HG03342 (cell line): Measurements from ENCODE around the gene SLC22A8.
"Not testable (repeated sequence)": the region's sequence is repeated elsewhere in the genome, so short reads cannot be mapped to it uniquely, and the experiment has no call there.

ENCODE experiments used
- ATAC-seq: cut with Tn5 transposase; IDR thresholded peaks from one replicate; pipeline ENCODE4 v1.9.1; 2021; ENCODE audit warnings: mild to moderate bottlenecking, moderate library complexity; ENCODE audit not compliant: unreplicated experiment

The SLC22A8 gene

DNA sequence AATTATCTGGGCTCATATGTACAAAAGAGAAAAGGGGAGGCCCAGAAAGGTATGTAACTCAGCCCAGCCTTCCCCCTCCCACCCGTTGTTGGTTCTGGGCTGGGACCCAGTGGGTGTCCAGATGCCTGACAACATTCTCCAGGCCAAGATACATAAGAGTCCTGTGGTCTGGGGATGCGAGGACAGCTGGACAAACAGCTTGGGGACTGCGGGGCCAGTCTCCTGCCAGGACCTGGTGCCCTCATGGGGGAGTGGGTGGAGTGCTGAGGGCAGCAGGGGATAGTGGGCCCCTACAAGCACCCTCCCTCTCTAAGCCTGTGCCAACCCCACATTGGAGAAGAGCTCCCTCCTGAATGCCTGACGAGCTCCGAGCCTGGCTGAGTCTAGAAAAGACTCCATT is 27.4 kb downstream of the SLC22A8 start:
- no peak for ATAC-seq

DNA sequence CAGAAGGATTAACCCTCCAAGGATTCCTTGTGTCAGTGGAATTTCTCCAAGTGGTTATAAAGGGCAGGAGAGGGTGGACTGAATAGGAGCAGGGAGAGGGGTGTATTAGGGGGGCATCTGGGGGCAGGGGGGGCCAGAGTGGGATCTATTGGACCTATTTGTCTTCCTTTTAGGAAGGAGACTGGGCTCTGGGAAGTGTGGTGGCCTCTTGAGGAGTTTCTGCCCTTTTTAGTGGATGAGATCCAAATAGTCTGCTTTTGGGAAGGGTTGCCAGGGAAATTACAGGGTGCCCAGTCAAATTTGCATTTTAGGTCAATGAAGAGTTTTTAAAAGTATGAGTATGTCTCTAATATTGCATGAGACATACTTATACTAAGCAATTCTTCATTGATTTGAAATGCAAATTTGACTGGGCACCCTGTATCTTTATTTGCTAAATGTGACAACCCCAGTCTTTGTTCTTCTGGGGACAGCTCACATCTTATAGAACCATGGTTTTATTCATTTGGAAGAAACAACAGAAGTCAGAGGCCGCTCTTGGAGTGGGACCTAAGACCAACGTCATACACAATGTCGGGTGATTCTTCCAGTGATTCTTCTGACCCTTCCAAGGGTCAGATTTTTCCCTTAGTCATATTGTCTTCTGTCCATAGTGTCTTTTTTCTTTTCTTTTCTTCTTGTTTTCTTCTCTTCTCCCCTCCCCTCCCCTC is 30.4 kb downstream of the SLC22A8 start:
- no peak for ATAC-seq

DNA sequence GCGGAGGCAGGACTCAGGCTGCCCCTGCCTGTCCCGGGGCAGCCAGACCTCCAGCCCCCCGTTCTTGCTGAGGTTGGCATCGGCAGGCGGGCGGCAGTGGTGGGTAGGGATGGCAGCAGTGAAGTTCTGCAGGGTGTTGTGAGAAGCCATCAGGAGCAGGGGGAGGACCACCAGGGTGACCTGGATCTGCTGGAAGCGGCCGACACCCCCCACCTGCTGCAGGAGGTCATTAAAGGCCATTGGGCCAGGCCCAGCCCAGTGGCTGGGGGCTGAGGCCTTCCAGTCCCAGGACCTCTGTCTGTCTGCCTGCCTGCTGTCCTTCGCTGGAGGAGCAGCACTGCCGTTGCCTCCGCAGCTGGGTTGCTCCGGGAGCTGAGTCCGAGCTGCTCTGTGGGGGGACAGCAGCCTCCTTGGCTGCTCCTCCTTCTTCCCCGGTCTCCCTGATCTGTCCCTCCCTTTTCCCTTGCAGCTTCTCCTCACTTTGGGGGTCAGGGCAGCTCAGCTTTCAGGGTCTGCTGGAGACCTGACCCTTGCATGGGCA is 31.1 kb downstream of the SLC22A8 start, which contains the start of gene SLC22A6:
Gene SLC22A6, minus strand, starts transcription at position 517 of the 541 bp plus-strand sequence. Its CDS starts 277 bp downstream, at position 240.
- no peak for ATAC-seq

DNA sequence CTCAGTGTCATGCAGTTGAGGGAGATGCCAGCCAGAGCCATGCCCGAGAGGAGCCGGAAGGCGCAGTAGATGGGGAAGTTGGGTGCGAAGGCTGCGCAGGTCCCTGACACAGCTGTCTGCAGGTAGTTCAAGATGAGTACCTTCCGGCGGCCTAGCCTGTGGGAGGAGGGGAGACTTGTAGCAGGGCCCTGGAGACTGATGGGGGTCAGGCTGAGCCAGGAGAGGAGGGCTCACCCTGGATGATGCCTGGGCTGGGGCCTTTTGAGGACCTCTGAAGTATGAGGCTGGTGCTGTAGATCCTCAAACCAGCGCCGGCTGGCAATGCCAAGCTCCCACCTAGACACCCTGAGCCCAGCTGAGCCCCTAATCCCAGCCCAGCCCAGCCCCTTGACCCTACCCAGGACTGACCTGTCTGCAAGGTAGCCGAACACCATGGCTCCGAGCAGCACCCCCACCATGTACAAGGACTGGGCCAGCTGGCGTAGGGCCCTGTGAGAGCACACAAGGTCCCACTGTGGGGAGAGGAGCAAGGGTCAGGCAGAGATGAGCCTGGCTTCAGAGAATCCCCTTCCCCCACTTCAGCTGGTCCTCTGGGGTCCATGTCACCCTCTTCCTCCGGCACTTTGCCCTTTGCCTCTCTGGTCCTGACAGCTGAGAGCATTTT is 32.0 kb downstream of the SLC22A8 start:
- ATAC-seq = no peak

DNA sequence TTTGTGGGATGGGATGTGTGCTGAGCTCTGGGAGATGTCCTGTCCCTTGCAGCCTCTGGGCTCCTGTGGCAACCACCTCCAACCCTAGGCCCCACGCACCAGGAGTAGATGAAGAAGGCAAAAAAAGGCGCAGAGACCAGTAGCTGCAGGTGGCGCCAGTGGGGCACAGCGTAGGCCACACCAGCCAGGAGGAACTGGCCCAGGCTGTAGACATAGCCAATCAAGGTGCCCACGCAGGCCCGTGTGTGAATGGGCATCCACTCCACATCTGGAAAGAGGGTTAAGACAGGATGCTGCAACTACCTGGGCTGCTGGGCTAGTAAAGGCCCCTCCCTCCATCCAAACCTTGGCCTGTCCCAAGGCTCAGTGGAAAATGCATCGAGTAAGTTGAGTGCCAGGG is 33.9 kb downstream of the SLC22A8 start:
- no peak for ATAC-seq

DNA sequence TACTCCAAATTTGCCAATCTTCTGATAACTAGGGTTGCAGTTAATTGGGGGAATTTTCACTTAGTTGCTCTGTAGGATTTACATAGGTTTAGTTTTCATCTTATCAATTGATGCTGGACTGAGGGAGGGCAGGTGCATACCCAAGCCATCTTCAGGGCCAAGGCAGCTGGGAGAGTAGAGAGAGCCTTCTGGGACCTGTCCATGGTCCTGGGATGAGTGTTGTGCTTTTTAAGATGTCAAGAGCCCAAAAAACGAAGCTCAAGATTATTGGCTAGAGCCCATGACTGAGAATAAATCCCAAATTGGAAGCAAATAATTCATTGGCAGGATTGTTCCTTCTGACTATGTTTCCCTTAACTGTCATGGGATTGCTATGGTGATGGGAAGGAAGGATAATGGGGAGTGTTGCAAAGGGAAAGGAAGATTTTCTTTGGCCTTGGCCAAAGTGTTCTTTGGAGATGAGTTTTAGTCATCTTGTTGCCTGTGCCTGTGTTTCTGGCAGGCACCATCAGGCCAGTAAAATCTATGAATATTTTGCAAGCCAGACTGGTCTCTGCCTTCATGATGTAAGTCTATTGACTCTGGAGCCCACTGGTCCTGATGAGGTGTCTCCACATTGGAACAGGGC is 35.4 kb downstream of the SLC22A8 start:
- ATAC-seq = no peak

DNA sequence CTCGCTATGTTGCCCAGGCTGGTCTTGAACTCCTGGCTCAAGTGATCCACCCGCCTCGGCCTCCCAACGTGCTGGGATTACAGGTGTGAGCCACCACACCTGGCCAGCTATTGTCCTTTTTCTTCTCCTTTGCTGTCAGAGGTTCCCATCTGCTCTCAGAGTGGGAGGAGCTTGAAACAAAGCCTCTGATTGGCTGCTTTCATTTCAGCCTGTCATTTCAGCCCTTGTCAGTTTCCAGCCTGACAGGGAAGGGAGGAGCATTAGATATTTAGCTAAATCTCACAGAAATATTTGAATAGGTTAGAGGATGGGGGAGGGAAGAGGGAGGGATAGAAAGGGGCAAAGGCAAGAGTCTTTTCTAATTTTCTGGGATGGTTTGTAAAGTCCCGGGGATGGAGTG is 39.5 kb downstream of the SLC22A8 start:
- no peak for ATAC-seq

DNA sequence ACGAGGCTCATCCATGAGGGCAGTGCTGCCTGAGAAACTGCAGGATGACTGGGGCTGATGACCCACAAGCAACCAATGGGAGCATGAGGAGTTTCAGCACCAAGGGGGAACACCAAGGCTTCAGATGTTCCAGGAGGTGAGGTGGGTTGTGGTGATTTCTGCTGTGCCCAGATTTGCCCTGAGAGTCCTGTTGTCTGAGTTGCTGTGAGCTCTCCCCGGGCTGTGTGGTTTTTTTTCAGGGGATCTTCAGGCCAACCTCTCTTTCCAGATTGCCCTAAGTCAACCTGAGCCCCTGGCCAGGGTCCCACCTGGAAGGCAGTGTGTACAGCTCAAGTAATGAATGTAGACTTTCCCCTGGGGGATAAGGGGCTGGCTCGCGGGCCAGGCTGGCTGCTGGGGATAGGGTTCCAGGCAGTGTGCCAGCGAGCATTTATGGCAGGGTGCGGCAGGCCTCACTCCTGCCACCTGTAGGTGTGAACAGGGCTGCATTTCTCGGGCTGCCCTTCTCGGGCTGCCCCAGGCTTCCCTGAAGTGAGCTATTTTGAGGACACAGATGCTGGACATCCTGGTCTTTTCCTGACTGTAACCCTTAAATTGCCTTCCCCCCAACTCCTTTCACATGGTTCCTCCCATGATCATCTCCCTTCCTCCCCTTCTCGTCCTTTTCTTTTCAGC is 40.7 kb downstream of the SLC22A8 start:
- ATAC-seq = no peak

DNA sequence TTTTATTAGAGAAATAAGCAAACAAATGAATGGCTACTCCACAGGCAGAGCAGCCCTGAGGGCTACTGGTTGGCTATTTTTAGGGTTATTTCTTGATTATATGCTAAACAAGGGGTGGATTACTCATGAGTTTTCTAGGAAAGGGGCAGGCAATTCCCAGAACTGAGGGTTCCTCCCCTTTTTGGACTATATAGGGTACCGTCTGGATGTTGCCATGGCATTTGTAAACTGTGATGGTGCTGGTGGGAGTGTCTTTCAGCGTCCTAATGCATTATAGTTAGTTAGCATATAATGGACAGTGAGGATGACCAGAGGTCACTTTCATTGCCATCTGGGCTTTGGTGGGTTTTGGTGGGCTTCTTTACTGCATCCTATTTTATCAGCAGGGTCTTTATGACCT is 50.1 kb downstream of the SLC22A8 start:
- no peak for ATAC-seq

DNA sequence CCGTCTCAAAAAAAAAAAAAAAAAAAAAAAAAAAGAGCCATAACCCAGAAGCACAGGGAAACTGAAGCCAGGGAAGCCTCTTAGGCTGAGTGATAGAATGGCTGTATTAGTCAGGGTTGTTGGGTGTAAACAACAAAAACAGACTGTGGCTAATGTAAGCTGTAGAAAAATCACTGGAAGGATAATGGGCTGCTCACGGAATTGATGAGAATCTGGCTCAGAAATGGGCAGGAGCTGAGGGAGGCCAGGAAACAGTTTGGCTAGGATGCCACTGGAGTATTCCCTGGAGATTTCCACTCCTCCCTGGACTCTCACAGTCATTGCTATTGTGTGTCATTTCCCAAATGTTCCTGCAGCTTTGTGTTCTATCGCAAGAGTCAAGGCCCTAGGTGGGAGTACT is 53.2 kb downstream of the SLC22A8 start:
- no peak for ATAC-seq

DNA sequence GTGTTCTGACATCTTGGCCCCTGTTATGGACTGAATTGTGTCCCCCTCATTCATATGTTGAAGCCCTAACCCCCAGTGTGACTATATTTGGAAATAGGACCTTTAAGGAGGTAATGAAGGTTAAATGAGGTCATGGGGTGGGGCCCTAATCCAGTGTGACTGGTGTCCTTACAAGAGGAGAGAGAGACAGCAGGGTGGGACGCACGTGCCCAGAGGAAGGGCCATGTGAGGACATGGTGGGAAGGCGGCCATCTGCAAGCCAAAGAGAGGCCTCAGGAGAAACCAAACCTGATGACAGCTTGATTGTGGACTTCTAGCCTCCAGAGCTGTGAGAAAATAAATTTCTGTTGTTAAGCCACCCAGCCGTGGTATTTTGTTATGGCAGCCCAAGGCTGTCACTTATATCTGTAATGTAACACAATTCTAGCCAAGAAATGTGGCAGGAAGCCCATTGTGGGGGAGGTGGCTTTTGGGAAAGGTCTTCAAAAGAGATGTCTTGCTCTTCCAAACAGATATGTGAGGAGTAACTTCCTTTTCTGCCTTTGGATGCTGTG is 54.5 kb downstream of the SLC22A8 start:
- no peak for ATAC-seq

DNA sequence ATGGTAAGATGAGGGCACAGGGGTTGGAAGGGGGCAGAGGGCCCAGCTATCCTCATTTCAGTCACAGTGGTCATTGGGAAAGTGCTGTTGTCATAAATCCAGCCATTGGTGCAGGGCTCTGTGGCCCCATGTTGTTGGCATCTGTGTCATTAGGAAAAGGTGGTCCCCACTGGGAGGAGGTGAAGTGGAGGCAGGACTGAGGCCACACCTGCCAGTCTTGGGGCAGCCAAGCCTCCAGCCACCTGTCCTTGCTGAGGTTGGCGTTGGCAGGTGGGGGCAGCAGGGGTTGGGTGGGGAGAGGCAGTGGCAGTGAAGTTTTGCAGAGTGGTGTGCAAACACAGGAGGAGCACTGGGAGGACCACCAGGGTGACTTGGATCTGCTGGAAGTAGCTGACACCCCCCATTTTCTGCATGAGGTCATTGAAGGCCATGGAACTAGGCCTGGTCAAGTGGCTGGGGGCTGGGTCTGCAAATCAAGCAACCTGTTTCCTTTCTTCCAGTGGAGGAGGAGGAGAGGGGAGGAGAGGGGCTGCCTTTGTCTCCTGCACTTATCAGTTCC is 56.1 kb downstream of the SLC22A8 start:
- ATAC-seq = no peak

DNA sequence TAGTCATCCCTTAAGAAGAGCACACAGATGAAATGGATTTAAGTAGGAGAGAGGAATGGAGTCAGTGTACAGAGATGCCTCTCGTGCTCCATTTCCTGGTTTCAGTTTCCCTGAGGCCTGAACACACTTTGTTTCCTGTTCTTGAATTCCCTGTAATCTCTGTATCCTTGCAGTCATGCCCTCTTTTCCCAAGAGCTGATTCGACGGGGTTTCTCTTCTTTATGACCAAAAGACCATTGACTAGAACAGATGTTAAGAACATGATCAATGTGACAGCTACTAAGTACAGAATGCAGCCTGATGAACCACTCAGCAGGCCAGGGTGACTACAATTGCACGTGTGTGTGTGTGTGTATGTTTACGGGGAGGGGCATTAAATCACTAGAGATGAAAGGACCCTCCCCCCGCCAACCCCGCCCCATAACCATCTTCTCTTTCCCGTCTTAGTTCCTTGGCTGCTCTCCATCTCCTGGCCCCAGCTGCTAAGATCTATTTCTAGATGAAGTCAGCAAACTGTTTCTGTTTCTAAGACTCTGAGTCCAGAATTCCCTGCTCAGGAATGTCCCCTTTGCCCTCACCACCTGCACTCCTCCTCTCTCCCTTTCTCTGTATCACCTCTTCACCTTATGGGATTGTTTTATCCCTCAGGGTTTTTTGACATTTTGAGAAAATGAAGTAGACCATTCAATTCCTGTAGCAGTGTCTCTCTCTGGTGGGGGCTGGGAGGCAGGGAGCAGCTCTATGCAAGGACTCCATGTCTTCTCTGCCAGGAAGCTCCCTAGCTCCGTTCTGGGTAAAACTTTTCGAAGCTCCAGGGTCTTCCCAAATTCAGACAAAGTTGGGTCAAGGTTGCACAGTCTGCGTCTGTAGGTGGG is 56.9 kb downstream of the SLC22A8 start:
- no peak for ATAC-seq

DNA sequence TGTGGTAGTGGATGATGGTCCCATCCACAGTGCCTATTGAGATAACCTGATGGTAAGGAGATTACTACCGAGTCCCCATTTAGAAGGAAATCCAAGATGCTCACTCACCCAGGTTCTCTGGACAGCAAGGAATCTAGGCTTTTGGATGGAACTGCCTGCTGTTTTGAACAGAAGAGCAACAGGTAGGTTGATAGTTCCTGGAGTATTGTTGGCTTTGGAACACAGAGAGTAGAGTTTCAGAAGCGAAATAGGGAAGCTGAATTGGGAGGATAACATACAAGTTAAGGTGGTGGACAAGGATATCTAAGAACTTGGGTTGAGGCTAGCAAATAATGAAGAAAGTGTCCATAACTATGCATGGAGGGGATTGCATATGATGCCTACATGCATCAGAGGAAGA is 58.5 kb downstream of the SLC22A8 start:
- ATAC-seq = no peak

DNA sequence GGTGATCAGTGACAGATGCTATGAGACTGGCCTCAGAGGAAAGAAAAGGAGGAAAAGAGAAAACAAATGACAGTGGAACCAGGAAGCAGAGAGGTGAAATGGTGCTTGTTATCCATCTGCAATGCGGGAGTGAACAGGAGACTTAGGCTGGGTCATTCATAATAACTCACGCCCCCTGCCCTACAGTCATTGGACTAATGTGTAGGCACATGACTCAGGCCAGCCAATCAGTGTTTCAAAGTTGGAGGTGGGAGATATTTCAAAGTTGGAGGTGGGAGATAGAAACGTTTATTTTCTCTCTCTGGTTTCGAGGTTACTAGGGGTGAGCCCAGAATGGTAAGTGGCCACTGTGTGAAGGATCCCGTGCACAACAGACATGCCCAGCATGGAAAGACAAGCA is 61.2 kb downstream of the SLC22A8 start:
- no peak for ATAC-seq

DNA sequence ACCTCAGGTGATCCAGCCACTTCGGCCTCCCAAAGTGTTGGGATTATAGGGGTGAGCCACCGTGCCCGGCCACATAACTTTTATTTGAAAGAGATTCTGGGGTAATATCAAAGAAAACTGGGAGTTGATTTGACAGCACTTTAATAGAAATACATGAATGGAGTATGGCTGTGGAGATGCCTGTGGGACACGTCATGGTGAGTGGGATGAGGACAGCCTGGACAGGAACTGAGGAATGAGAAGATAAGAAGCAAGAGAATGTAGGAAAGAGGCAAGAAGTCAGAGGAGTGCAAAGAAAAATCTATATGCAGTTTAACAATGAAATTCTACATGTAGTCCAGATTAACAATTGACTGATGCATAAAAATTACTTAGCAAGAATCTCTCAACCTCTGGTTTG is 61.8 kb downstream of the SLC22A8 start:
- ATAC-seq = no peak

DNA sequence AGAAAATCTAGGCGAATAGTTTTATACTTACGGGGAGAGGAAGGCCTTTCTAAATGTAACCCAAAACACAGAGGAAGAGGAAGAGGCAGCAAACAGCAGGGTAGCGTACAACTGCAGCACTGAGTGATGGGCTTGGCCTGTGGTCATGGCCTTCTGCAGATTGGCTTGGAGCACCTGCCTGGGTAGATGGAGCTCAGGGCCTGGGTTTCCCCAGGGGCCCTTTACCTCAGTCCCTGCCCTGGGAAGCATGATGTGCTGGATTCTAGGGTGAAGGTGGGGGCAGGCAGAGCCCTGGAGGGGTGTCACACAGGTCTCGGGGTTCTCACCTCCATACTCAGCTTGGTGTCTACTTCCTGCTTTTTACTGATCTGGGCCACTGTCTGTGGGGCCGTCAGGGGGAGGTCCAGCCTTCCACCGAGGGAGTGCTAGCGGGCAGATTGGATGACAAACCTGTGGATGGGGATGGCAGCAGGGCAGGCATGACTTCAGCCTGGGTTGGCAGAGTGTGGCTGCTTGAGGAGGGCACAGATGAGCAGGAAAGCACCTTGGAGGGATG is 66.8 kb downstream of the SLC22A8 start:
- no peak for ATAC-seq

DNA sequence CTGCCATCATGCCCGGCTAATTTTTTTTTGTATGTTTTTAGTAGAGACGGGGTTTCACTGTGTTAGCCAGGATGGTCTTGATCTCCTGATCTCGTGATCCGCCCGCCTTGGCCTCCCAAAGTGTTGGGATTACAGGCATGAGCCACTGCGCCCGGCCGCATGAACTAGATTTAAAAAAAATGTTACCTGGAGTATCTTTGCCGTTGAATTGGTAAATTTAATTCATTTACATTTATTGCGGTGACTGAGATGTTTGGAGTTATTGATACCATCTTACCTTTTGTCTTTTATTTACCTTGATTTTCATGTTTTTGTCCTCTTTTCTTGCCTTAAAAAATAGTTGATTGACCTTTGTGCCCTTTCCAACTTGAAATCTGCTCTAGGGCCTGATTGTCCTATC is 70.1 kb downstream of the SLC22A8 start:
- ATAC-seq = not testable (repeated sequence)
